IMR-90 (cell line): ENCODE results near the gene PTPRU. TPM values are rescaled to one million over a fixed set of nuclear protein-coding genes. Genes with fewer than 3 reads are reported as not detected.

ENCODE experiments used
- ATAC-seq: fragments of 200-7000 bp; cut with Tn5 transposase; 2 replicates; pipeline ENCODE4 v1.9.1; 2020; ENCODE audit warnings: low read depth, mild to moderate bottlenecking, moderate library complexity
- BruUV-seq: library from RNA; stranded (reverse); fragments of 400-500 nt; replicated peaks from 2 replicates; lab custom pipeline; 2021; lab: Mats Ljungman, UMichigan
- CTCF ChIA-PET: fragments of 300-600 bp; formaldehyde crosslinking; extraction: SDS; loops from one replicate; lab custom pipeline; 2021; ENCODE audit warnings: antibody characterized with exemption; lab: Yijun Ruan, JAX
- POLR2A ChIA-PET: fragments of 300-600 bp; sonication (Branson Sonifier 250); formaldehyde crosslinking; loops from one replicate; lab custom pipeline; 2022; ENCODE audit warnings: antibody characterized with exemption; ENCODE audit not compliant: unreplicated experiment; lab: Charles Lee
- DNase-seq: peaks from one replicate; pipeline ENCODE4 v3.0.0; 2013
- H2AFZ ChIP-seq: replicated peaks from 2 replicates; pipeline ENCODE3; 2013; ENCODE audit warnings: low read length, mild to moderate bottlenecking; ENCODE audit not compliant: poor library complexity
- H2AK5ac ChIP-seq: 2 replicates; pipeline ENCODE4 v1.6.1; 2013; ENCODE audit warnings: low read depth, low read length, inconsistent platforms
- H2AK9ac ChIP-seq: replicated peaks from 2 replicates; pipeline ENCODE3; 2013; ENCODE audit warnings: mild to moderate bottlenecking, low read depth, low read length, moderate library complexity; ENCODE audit not compliant: poor library complexity
- H2BK120ac ChIP-seq: 2 replicates; pipeline ENCODE4 v1.6.1; 2013; ENCODE audit warnings: low read depth, low read length, inconsistent platforms
- H2BK15ac ChIP-seq: 3 replicates; pipeline ENCODE4 v1.6.1; 2013; ENCODE audit warnings: low read depth, low read length, inconsistent platforms
- H2BK20ac ChIP-seq: 2 replicates; pipeline ENCODE4 v1.6.1; 2013; ENCODE audit warnings: low read depth, mild to moderate bottlenecking, inconsistent platforms, low read length, moderate library complexity
- H2BK5ac ChIP-seq: 2 replicates; pipeline ENCODE4 v1.6.1; 2013; ENCODE audit warnings: mild to moderate bottlenecking, low read depth, low read length, inconsistent platforms; ENCODE audit not compliant: poor library complexity, severe bottlenecking
- H3K14ac ChIP-seq: replicated peaks from 2 replicates; pipeline ENCODE4 v1.6.1; 2013; ENCODE audit warnings: low read depth, low read length, inconsistent platforms
- H3K18ac ChIP-seq: 2 replicates; pipeline ENCODE4 v1.6.1; 2013; ENCODE audit warnings: low read depth, low read length, control low read depth
- H3K23ac ChIP-seq: 2 replicates; pipeline ENCODE4 v1.6.1; 2013; ENCODE audit warnings: low read depth, low read length, inconsistent platforms
- H3K27ac ChIP-seq: 2 replicates; pipeline ENCODE4 v1.5.1; 2013; ENCODE audit warnings: mild to moderate bottlenecking, control low read depth, low read length; ENCODE audit not compliant: insufficient read depth
- H3K27me3 ChIP-seq: 2 replicates; pipeline ENCODE4 v1.6.1; 2013; ENCODE audit warnings: low read length; ENCODE audit not compliant: control insufficient read depth, insufficient read depth
- H3K36me3 ChIP-seq: 2 replicates; pipeline ENCODE4 v1.6.1; 2013; ENCODE audit warnings: low read length, mixed read lengths; ENCODE audit not compliant: control insufficient read depth, insufficient read depth
- H3K4ac ChIP-seq: 2 replicates; pipeline ENCODE4 v1.6.1; 2013; ENCODE audit warnings: low read depth, low read length, inconsistent platforms
- H3K4me1 ChIP-seq: 2 replicates; pipeline ENCODE4 v1.6.1; 2013; ENCODE audit warnings: low read length, mixed read lengths; ENCODE audit not compliant: control insufficient read depth, insufficient read depth
- H3K4me2 ChIP-seq: 2 replicates; pipeline ENCODE4 v1.6.1; 2013; ENCODE audit warnings: low read depth, mild to moderate bottlenecking, control low read depth, low read length, moderate library complexity
- H3K4me3 ChIP-seq: 2 replicates; pipeline ENCODE4 v1.5.1; 2013; ENCODE audit warnings: low read depth, mild to moderate bottlenecking, control low read depth, low read length, moderate library complexity; ENCODE audit not compliant: insufficient read depth
- H3K56ac ChIP-seq: 2 replicates; pipeline ENCODE4 v1.6.1; 2013; ENCODE audit warnings: low read length, inconsistent platforms; ENCODE audit not compliant: insufficient read depth; ENCODE audit errors: extremely low read depth
- H3K79me1 ChIP-seq, 2 experiments: 2 replicates each; pipeline ENCODE4 v1.6.1; 2013; ENCODE audit warnings: low read length in 2 of 2, inconsistent platforms in 1 of 2, low read depth in 1 of 2
- H3K9ac ChIP-seq: 2 replicates; pipeline ENCODE4 v1.6.1; 2013; ENCODE audit warnings: low read depth, low read length, control low read depth
- H3K9me1 ChIP-seq: 2 replicates; pipeline ENCODE4 v1.6.1; 2013; ENCODE audit warnings: low read length, inconsistent platforms; ENCODE audit not compliant: insufficient read depth
- H3K9me3 ChIP-seq: 2 replicates; pipeline ENCODE4 v1.6.1; 2013; ENCODE audit warnings: low read length; ENCODE audit not compliant: control insufficient read depth, insufficient read depth
- H4K20me1 ChIP-seq: 2 replicates; pipeline ENCODE4 v1.6.1; 2013; ENCODE audit warnings: low read length, inconsistent platforms; ENCODE audit not compliant: insufficient read depth
- H4K5ac ChIP-seq: 2 replicates; pipeline ENCODE4 v1.6.1; 2013; ENCODE audit warnings: mild to moderate bottlenecking, low read depth, low read length, control low read depth
- H4K8ac ChIP-seq, 2 experiments: 2 replicates each; pipeline ENCODE4 v1.6.1; 2013; ENCODE audit warnings: low read depth in 2 of 2, low read length in 2 of 2, control low read depth in 1 of 2, inconsistent platforms in 1 of 2
- H4K91ac ChIP-seq: 2 replicates; pipeline ENCODE4 v1.6.1; 2013; ENCODE audit warnings: low read depth, low read length, inconsistent platforms; ENCODE audit not compliant: insufficient read depth
- BHLHE40 ChIP-seq: fragments of 150-350 bp; IDR thresholded peaks from 2 replicates; pipeline ENCODE4 v1.6.1; 2016; ENCODE audit warnings: mild to moderate bottlenecking, low read depth, low read length
- ELK1 ChIP-seq: fragments of 150-350 bp; IDR thresholded peaks from 2 replicates; pipeline ENCODE4 v1.6.1; 2016; ENCODE audit warnings: low read depth, mild to moderate bottlenecking, low read length, moderate library complexity, borderline replicate concordance
- FOS ChIP-seq: fragments of 150-350 bp; IDR thresholded peaks from 2 replicates; pipeline ENCODE4 v1.6.1; 2016; ENCODE audit warnings: low read depth, low read length
- MAZ ChIP-seq: IDR thresholded peaks from 2 replicates; pipeline ENCODE4 v1.6.1; 2012; ENCODE audit warnings: low read depth, mild to moderate bottlenecking, low read length, improper control_type of control experiment, moderate library complexity, borderline replicate concordance
- MXI1 ChIP-seq: IDR thresholded peaks from 2 replicates; pipeline ENCODE4 v1.6.1; 2012; ENCODE audit warnings: low read depth, mild to moderate bottlenecking, low read length, moderate library complexity, borderline replicate concordance
- NFE2L2 ChIP-seq: fragments of 150-350 bp; IDR thresholded peaks from 2 replicates; pipeline ENCODE4 v1.6.1; 2016; ENCODE audit warnings: low read depth, mild to moderate bottlenecking, low read length
- POLR2A ChIP-seq: IDR thresholded peaks from 2 replicates; pipeline ENCODE4 v1.6.1; 2012; ENCODE audit warnings: mild to moderate bottlenecking, low read depth, low read length
- RAD21 ChIP-seq: IDR thresholded peaks from 2 replicates; pipeline ENCODE4 v1.6.1; 2012; ENCODE audit warnings: low read length, improper control_type of control experiment
- RFX5 ChIP-seq: IDR thresholded peaks from 2 replicates; pipeline ENCODE4 v1.8.0; 2012; ENCODE audit warnings: low read depth, mild to moderate bottlenecking, low read length, moderate library complexity
- SMC3 ChIP-seq: fragments of 150-350 bp; IDR thresholded peaks from 2 replicates; pipeline ENCODE4 v1.6.1; 2016; ENCODE audit warnings: low read depth, mild to moderate bottlenecking, antibody characterized with exemption, low read length, moderate library complexity
- USF2 ChIP-seq: fragments of 150-350 bp; IDR thresholded peaks from 2 replicates; pipeline ENCODE4 v1.6.1; 2017; ENCODE audit warnings: mild to moderate bottlenecking, antibody characterized with exemption, low read length, low read depth
- WGBS, 2 experiments: methylation state at CpG; one replicate each; pipeline versions ENCODE4 v1.1.5 to v1.1.7; 2013; ENCODE audit warnings: missing lambda C conversion rate in 2 of 2; ENCODE audit not compliant: insufficient read length in 1 of 2; ENCODE audit errors: extremely low coverage in 2 of 2; 5-methylcytosine and 5-hydroxymethylcytosine counted together
- dilution Hi-C: fragments of 300-500 bp; cut with HindIII; formaldehyde crosslinking; loops from one replicate; pipeline ENCODE4 v1.14.3; 2018; ENCODE audit warnings: low sequenced_read_pairs; ENCODE audit not compliant: unreplicated experiment
- in situ Hi-C: fragments of 300-500 bp; cut with MboI; formaldehyde crosslinking; loops from 3 replicates; pipeline ENCODE4 v1.14.3; 2019; ENCODE audit warnings: low sequenced_read_pairs, inconsistent platforms, mixed read lengths
- intact Hi-C: fragments of 100-400 bp; cut with micrococcal nuclease; formaldehyde crosslinking; loops from 2 replicates; pipeline ENCODE4 v1.10.0; 2022
- polyA plus RNA-seq, 3 experiments: library from polyadenylated mRNA; depleted of rRNA; stranded (reverse); fragments of >200 nt; gene quantifications; 2 replicates each; pipeline ENCODE4 v1.2.3, GENCODE V29; 2012; ENCODE audit warnings: low replicate concordance in 1 of 3
- total RNA-seq: library from RNA; depleted of rRNA; stranded (reverse); fragments of >200 nt; gene quantifications from 2 replicates; pipeline ENCODE4 v1.2.3, GENCODE V29; 2012

The PTPRU gene
- total and polyA plus RNA-seq, 2 of the 4 experiments (the other 2 are of a cell fraction), result 7.0 to 10.7 TPM

- no peak for TF ChIP-seq RFX5
Observed at GRCh38 chr1:29303201-29304024, 67.1 kb downstream of the PTPRU start (continued).

GRCh38 chr1:29304025-29304684 is 67.8 kb downstream of the PTPRU start:
- in situ Hi-C loops (no loop called here), dilution Hi-C loops (no loop called here), intact Hi-C loops (no loop called here)
- Histone ChIP-seq H2BK120ac (no peak overlapping the region), H4K91ac (no peak overlapping the region), H2BK5ac (no peak overlapping the region), H3K4me1 (no peaks in the 10 kb centered on the region), H3K9ac (no peak overlapping the region), H3K27ac (no peak overlapping the region), H2AFZ (no peak overlapping the region), H3K56ac (no peak overlapping the region), H3K27me3 (no peaks in the 10 kb centered on the region), H3K23ac (no peak overlapping the region), H4K8ac (no peak overlapping the region), H4K20me1 (no peaks in the 10 kb centered on the region), H3K36me3 (peaks cover 8% of the 10 kb centered on the region; the same call in 1 of the 2 replicates), H3K4me3 (no peak overlapping the region), H2AK9ac (peak overlapping the region; percentile 13), H3K4me2 (no peak overlapping the region), H2BK15ac (no peak overlapping the region), H3K79me1 (no peaks in the 10 kb centered on the region), H3K9me1 (no peaks in the 10 kb centered on the region), H3K9me3 (no peaks in the 10 kb centered on the region), H4K5ac (no peak overlapping the region), H2BK20ac (no peak overlapping the region), H3K18ac (no peak overlapping the region), H3K4ac (no peak overlapping the region), H2AK5ac (no peak overlapping the region), H3K14ac (no peak overlapping the region)
- ATAC-seq (no peak), DNase-seq (no peak)
- ChIA-PET CTCF (no interaction called here), POLR2A (no interaction called here)
- BruUV-seq, result no TSS peak
- 81% methylated on average over 4 of the region's 8 CpGs; no CpG with 5 or more reads in 1 of the 2 experiments for WGBS, 2 experiments
- TF ChIP-seq ELK1 (no peak), RFX5 (no peak), MXI1 (no peak), BHLHE40 (no peak), MAZ (no peak), POLR2A (no peak), USF2 (no peak), FOS (no peak), SMC3 (no peak), NFE2L2 (no peak), RAD21 (no peak)
